Esophagus squamous epithelium (tissue), 4 donors: ENCODE data around the gene TCF3.

Source experiments
- POLR2A ChIP-seq, 4 donors: fragments of 450-650 bp; IDR thresholded peaks; one replicate each; pipeline ENCODE4 v1.6.1; 2017; ENCODE audit warnings: antibody characterized with exemption in 4 of 4, mild to moderate bottlenecking in 4 of 4, moderate library complexity in 3 of 4
- TF ChIP-seq, protein P1 (sequence below), 6 experiments: fragments of 450-650 bp in 4 of 6; fragments of 200-600 bp in 2 of 6; sonication (generic) in 2 of 6; IDR thresholded peaks; one replicate each; pipeline ENCODE4 v1.5.1; 2016 to 2019; ENCODE audit warnings: antibody characterized with exemption in 6 of 6, mild to moderate bottlenecking in 4 of 6, moderate library complexity in 4 of 6

DNA sequence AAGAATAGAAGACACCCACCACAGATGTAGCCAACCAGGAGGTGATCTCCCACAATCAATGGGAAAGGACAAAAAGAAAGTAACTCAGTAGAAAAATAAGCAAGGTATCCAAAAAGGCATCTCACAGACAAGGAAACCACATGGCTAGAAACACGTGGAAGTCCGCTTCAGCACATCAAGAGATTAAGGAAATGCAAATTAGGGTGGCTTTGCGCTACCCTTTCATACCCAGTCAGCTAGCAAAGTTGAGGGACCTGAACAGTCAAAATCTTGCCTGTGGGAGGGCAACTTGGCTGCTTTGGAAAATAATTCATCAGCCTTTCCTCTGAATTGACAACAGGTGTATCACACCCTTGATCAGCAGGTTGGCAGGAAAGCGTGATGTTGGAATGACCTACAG, 35.5 kb downstream of the TCF3 start:
- TF ChIP-seq, protein P1, sequence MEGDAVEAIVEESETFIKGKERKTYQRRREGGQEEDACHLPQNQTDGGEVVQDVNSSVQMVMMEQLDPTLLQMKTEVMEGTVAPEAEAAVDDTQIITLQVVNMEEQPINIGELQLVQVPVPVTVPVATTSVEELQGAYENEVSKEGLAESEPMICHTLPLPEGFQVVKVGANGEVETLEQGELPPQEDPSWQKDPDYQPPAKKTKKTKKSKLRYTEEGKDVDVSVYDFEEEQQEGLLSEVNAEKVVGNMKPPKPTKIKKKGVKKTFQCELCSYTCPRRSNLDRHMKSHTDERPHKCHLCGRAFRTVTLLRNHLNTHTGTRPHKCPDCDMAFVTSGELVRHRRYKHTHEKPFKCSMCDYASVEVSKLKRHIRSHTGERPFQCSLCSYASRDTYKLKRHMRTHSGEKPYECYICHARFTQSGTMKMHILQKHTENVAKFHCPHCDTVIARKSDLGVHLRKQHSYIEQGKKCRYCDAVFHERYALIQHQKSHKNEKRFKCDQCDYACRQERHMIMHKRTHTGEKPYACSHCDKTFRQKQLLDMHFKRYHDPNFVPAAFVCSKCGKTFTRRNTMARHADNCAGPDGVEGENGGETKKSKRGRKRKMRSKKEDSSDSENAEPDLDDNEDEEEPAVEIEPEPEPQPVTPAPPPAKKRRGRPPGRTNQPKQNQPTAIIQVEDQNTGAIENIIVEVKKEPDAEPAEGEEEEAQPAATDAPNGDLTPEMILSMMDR (IDR thresholded peaks at IDR 0.05): no peak
- TF ChIP-seq POLR2A (IDR thresholded peaks at IDR 0.05): no peak
